ENCODE results near the gene MAP10.

DNA sequence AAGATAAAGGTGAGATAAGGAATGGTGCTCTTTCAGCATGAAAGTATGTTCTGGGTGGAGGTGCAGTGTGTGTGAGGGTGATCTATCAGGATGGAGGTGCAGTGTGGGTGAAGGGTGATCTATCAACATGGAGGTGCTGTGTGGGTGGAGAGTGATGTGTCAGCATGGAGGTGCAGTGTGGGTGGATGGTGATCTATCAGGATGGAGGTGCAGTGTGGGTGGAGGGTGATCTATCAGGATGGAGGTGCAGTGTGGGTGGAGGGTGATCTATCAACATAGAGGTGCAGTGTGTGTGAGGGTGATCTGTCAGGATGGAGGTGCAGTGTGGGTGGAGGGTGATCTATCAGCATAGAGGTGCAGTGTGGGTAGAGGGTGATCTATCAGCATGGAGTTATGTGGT lies 12.3 kb upstream of the MAP10 start:
- TF ChIP-seq ZBED1 (IDR thresholded peaks at IDR 0.05; ENCODE audit: borderline replicate concordance) = no peak
- TF ChIP-seq SMAD1 (IDR thresholded peaks at IDR 0.05; ENCODE audit: low read depth, partially characterized antibody) = no peak
- no peak for TF ChIP-seq POLR2A (IDR thresholded peaks at IDR 0.05; ENCODE audit: low read depth, low read length)
- TF ChIP-seq, protein P1, sequence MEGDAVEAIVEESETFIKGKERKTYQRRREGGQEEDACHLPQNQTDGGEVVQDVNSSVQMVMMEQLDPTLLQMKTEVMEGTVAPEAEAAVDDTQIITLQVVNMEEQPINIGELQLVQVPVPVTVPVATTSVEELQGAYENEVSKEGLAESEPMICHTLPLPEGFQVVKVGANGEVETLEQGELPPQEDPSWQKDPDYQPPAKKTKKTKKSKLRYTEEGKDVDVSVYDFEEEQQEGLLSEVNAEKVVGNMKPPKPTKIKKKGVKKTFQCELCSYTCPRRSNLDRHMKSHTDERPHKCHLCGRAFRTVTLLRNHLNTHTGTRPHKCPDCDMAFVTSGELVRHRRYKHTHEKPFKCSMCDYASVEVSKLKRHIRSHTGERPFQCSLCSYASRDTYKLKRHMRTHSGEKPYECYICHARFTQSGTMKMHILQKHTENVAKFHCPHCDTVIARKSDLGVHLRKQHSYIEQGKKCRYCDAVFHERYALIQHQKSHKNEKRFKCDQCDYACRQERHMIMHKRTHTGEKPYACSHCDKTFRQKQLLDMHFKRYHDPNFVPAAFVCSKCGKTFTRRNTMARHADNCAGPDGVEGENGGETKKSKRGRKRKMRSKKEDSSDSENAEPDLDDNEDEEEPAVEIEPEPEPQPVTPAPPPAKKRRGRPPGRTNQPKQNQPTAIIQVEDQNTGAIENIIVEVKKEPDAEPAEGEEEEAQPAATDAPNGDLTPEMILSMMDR (IDR thresholded peaks at IDR 0.05 in 2 of 3, conservative IDR thresholded peaks at IDR 0.05 in 1 of 3; ENCODE audit: control insufficient read depth in 2 of 3, extremely low read depth in 1 of 3, insufficient read depth in 1 of 3, low read depth in 3 of 3, low read length in 3 of 3) = no peak
- TF ChIP-seq MEF2A (IDR thresholded peaks at IDR 0.05; ENCODE audit: insufficient read depth, low read depth, low read length) = no peak

Data from GM12878 (cell line).